GM19463 (cell line): ENCODE results near the gene TK1.

Source experiments
- ATAC-seq: cut with Tn5 transposase; IDR thresholded peaks from one replicate; pipeline ENCODE4 v1.9.1; 2021; ENCODE audit warnings: mild to moderate bottlenecking, moderate library complexity; ENCODE audit not compliant: unreplicated experiment

Gene TK1

GRCh38 chr17:78125138-78125913 is 61.5 kb downstream of the TK1 start:
- ATAC-seq: no peak

GRCh38 chr17:78124836-78125137 is 62.1 kb downstream of the TK1 start:
- ATAC-seq: no peak
